NCI-H82 (cell line): ENCODE data around the gene F2RL1.
"Not testable (repeated sequence)": the region's sequence is repeated elsewhere in the genome, so short reads cannot be mapped to it uniquely, and the experiment has no call there.

Source experiments
- DNase-seq: peaks from one replicate; lab custom pipeline; 2025; lab: John Stamatoyannopoulos, UW

F2RL1 gene, protein sequence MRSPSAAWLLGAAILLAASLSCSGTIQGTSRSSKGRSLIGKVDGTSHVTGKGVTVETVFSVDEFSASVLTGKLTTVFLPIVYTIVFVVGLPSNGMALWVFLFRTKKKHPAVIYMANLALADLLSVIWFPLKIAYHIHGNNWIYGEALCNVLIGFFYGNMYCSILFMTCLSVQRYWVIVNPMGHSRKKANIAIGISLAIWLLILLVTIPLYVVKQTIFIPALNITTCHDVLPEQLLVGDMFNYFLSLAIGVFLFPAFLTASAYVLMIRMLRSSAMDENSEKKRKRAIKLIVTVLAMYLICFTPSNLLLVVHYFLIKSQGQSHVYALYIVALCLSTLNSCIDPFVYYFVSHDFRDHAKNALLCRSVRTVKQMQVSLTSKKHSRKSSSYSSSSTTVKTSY

DNA sequence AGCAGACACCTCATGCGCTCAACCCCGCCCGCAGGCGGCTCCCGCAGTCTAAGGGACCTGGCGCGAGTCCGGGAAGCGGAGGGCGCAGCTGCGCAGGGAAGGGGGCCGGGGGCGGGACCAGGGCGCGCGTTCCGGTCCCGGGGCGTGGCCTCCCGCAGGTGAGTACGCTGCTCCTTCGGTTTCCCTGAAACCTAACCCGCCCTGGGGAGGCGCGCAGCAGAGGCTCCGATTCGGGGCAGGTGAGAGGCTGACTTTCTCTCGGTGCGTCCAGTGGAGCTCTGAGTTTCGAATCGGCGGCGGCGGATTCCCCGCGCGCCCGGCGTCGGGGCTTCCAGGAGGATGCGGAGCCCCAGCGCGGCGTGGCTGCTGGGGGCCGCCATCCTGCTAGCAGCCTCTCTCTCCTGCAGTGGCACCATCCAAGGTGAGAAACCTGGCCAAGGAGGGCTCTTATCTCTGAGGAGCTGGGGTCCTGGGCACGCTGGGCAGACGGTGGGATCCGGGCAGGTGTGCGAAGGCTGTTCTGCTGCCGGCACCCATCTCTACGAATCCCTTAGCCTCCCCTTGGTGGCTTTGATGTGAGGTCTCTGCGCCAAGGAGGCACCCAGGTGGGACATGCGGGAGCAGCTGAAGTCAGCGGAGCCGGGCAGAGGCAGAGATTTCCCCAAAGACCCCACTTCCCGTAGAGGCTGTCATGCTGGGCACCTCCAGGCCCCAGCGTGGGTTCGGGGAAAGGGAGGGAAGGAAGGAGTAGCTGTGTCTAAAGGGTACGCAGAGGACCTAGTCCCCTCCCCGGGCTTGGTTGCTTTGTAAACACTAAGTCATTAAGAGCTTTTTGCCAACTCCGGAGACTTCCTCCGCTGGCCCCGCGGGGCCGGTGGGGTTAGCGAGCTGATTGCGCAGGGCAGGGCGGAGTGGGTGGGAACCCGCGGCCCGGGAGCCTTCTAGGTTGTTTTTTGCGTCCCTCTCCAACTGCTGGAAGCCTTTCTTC is at the start of gene F2RL1:
Gene F2RL1 (plus strand): TSS at position 187 of the 988 bp plus-strand sequence. CDS start 153 bp downstream, at position 340.
- DNase-seq: peak; percentile 72

DNA sequence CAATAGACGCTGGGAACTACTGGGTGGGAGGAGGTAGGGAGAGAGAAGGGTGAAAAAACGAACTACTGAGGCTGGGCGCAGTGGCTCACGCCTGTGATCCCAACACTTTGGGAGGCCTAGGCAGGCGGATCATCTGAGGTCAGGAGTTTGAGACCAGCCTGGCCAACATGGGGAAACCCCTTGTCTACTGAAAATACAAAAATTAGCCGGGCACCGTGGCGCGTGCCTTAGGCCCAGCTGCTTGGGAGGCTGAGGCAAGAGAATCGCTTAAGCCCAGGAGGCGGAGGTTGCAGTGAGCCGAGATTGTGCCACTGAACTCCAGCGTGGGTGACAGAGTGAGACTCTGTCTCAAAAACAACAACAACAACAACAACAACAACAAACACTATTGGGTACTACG is 47.8 kb upstream of the F2RL1 start:
- DNase-seq: not testable (repeated sequence)

DNA sequence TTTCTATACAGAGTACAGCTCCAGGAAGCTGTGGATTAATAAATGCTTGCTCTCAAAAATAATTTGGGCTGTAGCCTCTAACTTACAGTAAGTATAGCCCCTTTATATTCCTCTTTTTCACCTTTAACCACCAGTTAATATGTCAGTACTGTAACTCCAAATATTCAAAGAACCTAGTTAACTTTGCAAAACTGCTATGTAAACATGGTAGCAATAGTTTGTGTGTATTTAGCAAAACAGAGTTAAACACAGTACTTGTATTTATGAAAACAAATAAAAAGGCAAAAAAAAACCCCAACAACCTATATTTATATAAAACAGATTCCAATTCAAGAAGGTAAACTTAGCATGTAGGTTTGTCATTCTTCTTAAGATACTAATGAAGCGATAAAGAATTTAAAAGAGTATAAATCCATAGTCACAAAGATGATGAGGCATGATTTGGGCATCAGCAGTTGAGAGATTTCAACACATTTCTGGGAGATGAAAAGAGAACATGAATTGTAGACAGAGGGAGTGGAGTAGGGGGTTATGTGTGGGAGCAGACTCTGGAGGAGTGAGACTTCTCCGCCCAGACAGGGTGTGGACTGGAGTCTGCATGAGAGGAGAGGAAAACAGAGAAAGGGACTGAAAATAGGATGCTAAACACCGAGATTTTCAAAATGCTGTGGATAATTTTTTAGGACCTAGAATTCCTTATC is 47.0 kb upstream of the F2RL1 start:
- DNase-seq: no peak

DNA sequence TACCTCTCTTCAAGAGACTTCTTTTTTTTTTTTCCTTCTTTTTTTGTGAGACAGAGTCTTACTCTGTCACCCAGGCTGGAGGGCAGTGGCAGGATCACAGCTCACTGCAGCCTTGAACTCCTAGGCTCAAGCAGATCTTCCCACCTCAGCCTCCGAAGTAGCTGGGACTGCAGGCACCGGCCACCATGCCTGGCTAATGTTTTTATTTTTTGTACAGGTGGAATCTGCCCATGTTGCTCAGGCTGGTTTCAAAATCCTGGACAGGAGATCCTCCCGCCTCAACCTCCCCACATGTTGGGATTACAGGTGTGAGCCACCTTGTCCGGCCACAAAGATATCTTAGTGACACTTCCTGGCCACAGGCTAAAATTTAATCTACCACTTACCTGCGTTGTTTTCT is 42.9 kb upstream of the F2RL1 start:
- DNase-seq: no peak

DNA sequence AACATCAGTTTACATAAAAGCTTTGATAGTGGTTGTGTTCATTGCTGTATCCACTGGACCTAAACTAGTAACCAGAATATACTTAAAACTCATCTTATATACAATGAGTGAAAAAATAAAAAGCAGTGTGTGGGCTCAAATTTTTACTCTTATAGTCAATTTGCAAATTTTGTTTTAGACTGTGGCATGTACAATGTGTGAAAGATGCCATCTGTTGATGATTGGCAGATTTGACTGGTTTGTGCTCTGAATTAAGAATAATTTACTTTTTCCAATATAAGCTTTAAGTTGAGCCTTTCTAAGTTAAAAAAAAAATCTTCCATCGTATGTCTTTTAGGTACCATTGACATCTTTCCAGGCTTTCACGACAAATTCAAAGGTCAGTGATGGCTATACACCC is 42.4 kb upstream of the F2RL1 start:
- no peak for DNase-seq

DNA sequence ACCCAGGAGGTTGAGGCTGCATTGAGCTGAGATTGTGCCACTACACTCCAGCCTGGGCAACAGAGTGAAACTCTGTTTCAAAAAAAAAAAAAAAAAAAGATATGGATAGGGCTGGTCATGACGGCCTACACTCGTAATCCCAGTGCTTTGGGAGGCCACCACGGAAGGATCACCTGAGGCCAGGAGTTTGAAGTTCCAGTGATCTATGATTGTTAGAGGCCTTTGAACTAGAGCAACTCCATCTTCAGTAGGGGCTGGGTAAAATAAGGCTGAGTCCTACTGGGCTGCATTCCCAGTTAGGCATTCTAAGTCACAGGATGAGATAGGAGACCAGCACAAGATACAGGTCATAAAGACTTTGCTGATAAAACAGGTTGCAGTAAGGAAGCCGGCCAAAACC is 38.2 kb upstream of the F2RL1 start:
- DNase-seq: not testable (repeated sequence)

DNA sequence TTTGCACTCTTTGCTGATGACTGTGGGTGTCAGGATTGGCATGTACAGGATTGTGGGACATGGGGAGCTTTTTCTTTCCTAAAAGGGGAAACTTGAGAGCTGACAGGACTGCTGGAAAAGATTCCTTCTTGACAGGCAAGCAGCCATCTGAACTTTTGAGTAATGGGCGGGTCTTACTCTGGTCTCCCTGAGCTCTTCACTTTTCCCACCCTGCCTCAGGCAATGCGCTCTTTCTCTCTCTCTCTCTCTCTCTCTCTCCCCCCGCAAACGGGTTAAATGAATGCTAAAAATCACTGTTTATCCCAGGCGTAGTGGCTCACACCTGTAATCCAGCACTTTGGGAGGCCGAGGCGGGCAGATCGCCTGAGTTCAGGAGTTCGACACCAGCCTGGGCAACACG is 37.1 kb upstream of the F2RL1 start:
- DNase-seq: no peak

DNA sequence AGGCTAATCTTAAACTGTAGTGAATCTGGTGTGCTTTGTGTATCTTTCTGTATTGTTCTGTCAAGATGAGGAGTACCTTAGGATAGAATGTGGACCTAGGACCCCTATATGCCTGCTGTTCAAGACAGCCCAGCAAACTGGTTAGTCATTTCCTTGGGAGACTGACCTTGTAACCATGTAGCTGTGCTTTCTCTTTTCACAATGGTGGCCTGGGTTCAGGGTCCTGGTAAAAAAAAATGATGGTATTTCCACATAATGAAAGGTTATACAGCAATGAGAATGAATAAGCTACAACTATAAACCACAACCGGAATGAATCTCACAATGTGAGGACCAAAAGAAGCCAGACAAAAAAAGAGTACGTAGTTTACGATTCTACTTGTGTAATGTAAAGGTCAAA is 36.4 kb upstream of the F2RL1 start:
- no peak for DNase-seq

DNA sequence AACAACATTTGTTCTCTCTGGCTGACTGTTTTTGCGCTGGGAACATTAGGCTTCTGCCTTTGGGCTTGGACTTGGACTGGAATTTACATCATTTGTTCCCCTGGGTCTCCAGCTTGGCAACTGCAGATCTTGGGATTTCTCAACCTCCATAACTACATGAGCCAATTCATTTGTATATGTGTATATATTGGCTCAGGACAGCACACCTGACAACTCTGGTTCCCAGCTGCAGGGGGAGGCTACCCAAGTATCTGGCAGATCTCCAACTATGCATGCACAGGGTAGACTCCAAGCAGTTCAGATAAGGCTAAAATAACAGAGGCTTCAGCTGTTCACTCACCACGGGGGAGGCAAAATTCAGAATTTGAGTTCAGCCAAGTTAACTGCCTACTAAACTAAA is 31.6 kb upstream of the F2RL1 start:
- DNase-seq: no peak

DNA sequence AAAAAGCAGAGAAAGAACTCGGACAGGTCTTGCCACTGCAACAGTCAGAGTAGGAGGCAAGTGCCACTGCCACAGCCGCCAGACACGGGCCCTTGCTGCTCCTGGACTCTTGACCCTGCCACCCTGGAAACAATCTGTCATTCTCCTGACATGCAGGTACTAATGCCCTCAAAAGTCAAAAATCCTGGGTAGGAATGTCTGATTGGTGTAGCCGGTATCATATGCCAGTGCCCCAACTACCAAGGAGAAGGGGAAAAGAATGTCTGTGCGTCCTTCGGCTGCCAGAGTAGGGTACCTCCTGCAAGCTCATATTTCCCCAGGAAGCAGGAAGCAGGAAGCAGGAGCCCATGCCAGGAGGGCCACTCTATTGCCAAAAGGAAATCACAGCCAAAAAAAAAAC is 30.5 kb upstream of the F2RL1 start:
- no peak for DNase-seq

DNA sequence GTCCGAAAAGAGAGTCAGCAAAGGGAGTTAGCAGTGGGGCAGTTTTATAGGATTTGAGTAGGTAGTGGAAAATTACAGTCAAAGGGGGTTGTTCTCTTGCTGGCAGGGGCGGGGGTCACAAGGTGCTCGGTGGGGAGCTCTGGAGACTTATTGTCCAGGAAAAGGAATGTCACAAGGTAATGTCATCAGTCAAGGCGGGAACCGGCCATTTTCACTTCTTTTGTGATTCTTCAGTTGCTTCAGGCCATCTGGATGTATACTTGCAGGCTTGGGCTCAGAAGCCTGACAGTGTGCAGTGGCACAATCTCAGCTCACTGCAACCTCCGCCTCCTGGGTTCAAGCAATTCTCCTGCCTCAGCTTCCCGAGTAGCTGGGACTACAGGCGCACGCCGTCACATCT is 29.6 kb upstream of the F2RL1 start:
- DNase-seq: not testable (repeated sequence)

DNA sequence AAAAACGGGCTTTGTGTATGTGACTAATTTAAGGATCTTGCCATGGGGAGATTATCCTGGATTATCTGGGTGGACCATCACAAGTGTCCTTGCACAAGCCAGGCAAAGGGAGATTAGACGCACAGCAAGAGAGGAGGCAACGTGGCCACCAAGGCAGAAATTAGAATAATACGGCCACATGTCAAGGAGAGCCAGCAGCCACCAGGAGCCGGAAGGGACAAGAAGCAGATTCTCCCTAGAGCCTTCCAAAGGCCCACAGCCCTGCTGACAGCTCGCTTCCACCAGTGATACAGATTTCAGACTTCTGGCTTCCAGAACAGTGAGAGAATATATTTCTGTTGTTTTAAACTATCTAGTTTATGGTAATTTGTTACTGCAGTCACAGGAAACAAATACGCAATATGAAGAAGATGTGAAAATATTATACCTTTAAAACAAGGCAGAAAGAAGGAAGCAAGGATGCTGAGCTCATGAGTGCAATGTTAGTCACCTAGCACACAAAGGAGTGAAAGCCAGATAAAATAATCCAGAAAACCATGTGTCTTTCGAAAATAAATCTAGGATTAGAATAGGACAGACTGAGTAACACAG is 28.7 kb upstream of the F2RL1 start:
- peak; percentile 79 for DNase-seq

DNA sequence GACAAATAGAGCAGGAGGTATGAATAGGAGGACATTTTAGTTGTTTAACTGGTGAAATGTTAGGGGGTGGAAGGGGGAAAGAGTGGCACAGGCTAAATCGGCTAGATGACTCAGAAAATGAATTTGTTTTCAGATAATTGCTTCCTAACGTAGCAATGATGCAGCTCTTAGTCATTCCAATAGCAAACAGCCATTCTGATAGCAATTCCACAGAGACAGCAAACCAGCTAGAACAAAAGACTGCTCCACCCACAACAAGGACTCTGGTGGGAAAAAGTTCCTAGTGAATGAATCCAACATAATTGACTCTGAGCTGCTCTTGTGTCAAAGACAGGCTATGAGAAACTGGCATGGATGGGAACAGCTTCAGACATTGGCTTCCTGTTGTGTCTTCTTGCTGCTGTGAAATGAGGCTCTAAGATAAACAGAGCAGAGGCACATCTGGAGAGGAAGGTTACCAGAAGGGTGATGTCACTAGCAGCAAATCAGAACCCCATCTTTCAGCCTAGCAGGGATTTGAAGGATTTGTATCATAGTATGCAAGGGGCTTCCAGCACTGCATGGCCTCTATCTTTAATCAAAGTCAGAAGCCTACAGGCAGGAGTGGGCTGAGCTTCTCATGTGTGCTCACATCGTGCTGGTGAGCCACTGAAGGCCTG is 28.1 kb upstream of the F2RL1 start:
- peak; percentile 35 for DNase-seq

DNA sequence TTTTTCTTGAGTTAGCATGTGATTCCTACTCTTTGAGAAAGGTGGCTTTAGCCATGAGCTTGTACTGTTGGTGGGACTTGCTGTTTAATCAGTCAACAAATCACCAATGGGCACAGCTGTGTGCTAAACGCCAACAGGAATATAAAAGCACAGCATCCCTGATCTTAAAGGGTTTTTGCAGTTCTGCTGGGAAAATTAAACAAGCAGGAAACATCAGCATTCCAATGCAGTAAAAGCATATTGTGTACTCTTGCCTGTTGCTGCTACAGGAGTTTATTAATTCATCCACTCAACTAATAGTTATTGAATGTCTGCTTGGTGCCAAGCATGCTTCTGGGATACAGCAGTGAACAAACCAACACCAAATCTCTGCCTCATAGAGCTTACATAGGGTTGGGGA is 27.4 kb upstream of the F2RL1 start:
- no peak for DNase-seq

DNA sequence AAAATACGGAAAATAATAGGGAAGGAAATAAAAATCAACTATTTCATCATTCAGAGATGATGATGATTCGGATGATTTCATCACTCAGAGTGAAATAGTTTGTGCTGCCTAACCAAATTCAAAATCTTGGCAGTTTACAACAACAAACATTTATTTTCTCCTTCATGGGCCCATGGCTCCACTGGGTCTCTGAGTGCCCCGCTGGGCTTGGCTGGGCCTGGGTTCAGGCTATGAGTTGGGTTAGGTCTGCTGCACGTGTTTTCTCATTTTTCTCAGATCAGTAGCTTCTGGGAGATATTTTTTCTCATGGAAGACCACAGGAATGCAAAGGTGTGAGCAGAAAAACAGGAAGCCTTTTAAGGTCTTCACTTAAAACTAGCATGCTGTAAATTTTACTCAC is 24.0 kb upstream of the F2RL1 start:
- DNase-seq: no peak

DNA sequence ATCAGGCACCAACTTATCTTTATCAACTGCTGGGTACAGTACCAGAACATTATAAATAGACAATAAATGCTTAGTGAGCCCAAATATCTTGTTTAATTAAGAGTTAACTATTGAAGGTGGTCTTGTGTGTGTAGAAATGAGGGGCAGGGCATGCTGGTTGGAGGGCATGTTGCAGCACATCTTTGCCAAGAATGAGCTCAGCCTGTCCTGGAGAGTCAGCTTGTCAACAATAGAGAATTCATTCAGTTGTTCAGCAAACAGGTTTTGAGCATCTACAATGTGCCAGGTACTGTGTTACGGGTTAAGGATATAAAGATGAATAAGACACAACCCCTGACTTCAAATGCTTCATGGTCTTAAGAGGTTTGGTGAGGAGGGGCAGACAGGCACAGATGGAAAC is 19.2 kb upstream of the F2RL1 start:
- DNase-seq: no peak

DNA sequence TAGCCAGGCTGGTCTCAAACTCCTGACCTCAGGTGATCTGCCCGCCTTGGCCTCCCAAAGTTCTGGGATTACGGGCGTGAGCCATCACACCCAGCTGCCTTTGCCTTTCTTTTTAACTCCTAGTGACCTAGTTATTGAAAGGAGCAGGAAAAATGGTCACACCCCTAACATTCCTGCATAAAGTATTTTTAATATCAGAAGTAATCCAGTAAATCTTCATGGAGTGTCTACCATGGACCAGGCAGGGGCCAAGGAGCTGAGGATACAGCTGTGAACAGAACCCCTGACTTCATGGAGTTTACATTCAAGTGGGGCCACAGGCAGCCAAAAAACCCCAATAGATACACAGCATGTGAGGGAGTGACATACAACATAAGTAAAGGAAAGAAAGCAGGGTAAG is 18.3 kb upstream of the F2RL1 start:
- DNase-seq: no peak

DNA sequence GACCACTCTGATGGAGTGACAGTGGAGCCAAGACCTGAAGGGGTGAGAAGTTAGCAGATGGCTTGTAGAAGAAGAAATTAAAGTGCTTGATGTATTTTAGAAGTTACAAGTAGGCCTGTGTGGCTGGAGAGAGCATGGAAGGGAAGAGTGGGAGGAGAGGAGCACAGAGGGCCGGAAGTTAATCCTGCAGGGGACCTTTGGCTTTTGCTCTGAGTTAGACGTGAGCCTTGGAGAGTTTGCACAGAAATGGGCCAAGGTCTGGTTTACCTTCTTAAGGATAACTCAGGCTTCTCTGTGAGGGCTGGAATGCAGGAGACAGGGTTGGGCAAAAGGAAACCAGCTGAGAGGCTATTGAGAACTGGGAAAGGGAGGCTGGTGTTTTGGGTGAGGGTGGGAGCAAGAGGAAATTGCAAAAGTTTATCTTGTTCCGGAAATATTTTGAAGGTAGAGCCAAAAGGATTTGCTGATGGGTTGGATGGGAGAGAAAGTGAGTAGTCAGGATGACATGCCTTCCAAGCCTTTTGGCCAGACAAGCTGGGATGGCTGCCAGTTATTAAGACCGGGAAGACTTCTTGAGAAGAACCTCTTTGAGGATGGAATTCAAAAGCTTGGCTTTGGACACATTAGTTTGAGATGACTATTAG is 17.5 kb upstream of the F2RL1 start:
- no peak for DNase-seq

DNA sequence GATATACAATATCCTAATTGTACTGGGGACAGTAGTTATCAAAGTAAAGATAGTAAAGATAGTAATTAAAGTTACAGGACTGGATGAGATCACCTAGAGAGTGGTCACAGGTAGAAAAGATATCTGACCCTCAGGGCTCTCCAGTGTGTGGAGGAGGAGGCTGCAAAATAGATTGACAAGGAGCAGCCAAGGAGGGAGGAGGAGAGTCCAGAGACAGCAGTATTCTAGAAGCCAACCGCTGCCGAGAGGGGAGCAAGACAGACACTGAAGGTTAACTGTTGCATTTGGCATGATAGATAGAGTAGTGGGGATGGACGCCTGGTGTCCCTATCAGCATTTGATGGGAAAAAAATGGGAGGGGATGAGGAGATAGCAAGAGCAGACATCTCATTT is 17.0 kb upstream of the F2RL1 start:
- no peak for DNase-seq

DNA sequence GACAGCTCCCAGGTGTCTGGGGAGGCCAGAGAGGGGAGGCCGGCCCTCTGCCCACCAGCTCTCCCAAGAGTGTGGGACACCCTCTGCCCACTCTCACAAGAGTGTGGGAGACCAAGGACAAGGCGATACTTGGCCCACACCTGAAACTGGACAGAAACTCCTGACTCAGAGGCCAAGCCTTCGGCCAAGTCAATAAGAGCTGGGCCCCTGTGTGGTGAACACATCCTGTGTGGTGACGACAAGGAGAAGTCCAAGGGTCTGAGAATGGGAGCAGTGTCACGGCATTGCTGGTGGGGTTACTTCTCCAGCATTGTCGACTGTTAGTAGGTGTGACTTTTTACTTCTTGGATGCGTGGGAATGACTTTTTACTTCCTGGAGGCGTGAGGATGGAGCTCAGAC is 14.6 kb upstream of the F2RL1 start:
- DNase-seq: no peak
